ENCODE results near the gene MAP4K3. TPM values are rescaled to one million over a fixed set of nuclear protein-coding genes. Genes with fewer than 3 reads are reported as not detected.

The MAP4K3 gene
- total RNA-seq, 2 experiments from 2014 or later = 6.4 to 6.7 TPM

DNA sequence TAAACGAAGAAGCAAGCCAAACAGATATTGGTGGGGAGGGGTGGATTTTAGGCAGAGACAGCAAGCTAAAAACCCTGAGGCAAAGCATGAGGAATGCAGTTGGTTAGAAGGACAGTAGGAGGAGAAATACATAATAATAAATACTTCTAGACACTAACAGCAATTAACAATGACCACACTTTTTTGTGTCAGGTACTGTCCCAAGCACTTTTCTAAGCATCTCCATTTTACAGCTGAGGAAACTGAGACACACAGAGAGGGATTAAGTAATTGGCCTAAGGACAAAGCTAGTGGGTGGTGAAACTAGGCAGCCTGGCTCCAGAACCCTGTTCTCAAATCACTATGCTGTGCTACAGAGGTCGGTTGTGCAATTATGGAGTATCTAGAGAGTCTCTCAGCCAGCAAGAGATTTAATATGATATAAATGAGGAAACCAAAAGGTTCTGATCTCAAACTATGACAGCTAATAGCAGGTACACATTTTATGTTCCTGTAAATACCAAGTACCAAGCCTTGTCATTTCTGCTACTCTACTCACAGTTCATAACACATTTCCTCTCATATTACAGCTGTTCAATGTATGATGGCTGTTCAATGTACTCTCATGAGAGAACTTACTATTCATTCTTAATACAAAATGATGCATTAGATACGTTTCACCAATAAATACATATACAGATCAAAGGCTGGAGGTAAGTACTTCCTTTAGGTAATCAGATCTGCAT lies 5.3 kb downstream of the MAP4K3 start:
- peaks cover 59% of the 10 kb centered on the region for H3K4me1 Mint-ChIP-seq
- no peak overlapping the region for H3K4me3 Mint-ChIP-seq
- H3K36me3 Mint-ChIP-seq = peaks cover 12% of the 10 kb centered on the region
- H3K27ac Mint-ChIP-seq = no peak overlapping the region
- DNase-seq = no peak
- no peaks in the 10 kb centered on the region for H3K9me3 Mint-ChIP-seq
- H3K27me3 Mint-ChIP-seq = no peaks in the 10 kb centered on the region

DNA sequence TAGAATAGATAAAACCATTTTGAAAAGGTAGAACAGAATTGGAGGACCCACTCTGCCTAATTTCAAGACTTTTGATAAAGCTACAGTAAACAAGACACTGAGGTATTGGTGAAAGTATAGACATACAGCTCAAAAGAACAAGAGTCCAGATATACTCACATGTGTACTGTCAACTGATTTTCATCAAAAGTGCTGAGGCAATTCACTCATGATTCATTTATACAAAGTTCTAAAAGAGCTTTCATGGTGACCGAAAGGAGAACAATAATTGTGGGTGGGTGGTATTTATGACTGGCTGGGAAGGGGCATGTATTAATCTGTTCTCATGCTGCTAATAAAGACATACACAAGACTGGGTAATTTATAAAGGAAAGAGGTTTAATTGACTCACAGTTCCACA lies 7.3 kb downstream of the MAP4K3 start:
- H3K27me3 Mint-ChIP-seq = no peaks in the 10 kb centered on the region
- no peak for DNase-seq
- no peak overlapping the region for H3K4me3 Mint-ChIP-seq
- peaks cover 8% of the 10 kb centered on the region for H3K36me3 Mint-ChIP-seq
- H3K9me3 Mint-ChIP-seq = no peaks in the 10 kb centered on the region
- no peak overlapping the region for H3K27ac Mint-ChIP-seq
- H3K4me1 Mint-ChIP-seq = peaks cover 60% of the 10 kb centered on the region

DNA sequence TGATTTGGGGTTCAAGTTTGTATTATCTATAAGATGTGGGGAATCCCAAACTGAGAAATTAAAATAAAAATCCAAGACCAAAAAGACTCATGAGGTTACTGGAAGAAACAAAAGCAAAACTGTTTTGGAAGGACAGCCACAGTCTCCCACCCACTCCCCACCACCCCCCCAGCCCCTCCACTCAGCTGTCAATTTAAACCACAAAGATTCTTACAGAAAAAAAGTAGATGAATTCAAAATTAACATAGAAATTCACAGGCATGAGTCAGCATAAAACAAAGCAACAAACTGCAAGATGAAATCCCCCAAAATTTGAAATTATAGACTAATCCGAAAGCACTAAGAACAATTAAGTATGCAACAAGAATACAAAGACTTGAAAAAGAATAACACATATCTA lies 12.1 kb downstream of the MAP4K3 start:
- Mint-ChIP-seq H3K27me3 (no peaks in the 10 kb centered on the region), H3K9me3 (no peaks in the 10 kb centered on the region), H3K4me1 (peaks cover 48% of the 10 kb centered on the region), H3K36me3 (peaks cover 7% of the 10 kb centered on the region), H3K4me3 (no peak overlapping the region), H3K27ac (no peak overlapping the region)
- DNase-seq = no peak

DNA sequence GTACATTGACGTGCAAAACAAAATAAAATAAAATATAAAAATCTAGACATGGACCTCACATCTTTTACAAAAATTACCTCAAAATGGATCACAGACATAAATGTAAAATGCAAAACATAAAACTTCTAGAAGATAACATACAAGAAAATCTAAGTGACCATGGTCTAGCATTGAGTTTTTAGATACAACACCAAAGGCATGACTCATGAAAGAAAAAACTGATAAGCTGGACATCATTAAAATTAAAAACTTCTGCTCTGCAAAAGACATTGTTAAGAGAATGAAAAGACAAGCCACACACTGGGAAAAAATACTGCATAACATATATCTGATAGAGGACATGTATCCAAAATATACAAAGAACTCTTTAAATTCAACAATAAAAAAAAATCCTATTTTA lies 14.4 kb downstream of the MAP4K3 start:
- DNase-seq = no peak
- H3K36me3 Mint-ChIP-seq = peaks cover 2% of the 10 kb centered on the region
- no peaks in the 10 kb centered on the region for H3K27me3 Mint-ChIP-seq
- H3K9me3 Mint-ChIP-seq = no peaks in the 10 kb centered on the region
- no peak overlapping the region for H3K4me3 Mint-ChIP-seq
- peaks cover 53% of the 10 kb centered on the region for H3K4me1 Mint-ChIP-seq
- H3K27ac Mint-ChIP-seq = no peak overlapping the region

DNA sequence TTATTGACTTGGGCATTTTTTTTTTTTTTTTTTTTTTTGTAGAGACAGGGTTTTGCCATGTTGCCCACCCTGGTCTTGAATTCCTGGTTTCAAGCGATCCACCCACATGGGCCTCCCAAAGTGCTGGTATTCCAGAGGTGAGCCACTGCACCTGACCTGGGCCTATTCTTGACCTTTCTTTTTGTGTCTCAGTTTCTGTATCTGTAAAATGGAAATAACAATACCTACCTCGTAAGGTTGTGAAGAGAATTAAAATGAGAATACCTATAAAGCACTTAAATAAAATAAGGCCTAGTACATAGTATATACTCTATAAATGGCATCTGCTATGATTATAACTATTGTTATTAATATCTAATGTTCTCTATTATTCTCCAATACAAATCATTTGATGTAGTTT lies 15.7 kb downstream of the MAP4K3 start:
- Mint-ChIP-seq H3K27ac (no peak overlapping the region), H3K9me3 (no peaks in the 10 kb centered on the region), H3K27me3 (no peaks in the 10 kb centered on the region), H3K4me1 (peaks cover 45% of the 10 kb centered on the region), H3K36me3 (peaks cover 2% of the 10 kb centered on the region), H3K4me3 (no peak overlapping the region)
- no peak for DNase-seq

DNA sequence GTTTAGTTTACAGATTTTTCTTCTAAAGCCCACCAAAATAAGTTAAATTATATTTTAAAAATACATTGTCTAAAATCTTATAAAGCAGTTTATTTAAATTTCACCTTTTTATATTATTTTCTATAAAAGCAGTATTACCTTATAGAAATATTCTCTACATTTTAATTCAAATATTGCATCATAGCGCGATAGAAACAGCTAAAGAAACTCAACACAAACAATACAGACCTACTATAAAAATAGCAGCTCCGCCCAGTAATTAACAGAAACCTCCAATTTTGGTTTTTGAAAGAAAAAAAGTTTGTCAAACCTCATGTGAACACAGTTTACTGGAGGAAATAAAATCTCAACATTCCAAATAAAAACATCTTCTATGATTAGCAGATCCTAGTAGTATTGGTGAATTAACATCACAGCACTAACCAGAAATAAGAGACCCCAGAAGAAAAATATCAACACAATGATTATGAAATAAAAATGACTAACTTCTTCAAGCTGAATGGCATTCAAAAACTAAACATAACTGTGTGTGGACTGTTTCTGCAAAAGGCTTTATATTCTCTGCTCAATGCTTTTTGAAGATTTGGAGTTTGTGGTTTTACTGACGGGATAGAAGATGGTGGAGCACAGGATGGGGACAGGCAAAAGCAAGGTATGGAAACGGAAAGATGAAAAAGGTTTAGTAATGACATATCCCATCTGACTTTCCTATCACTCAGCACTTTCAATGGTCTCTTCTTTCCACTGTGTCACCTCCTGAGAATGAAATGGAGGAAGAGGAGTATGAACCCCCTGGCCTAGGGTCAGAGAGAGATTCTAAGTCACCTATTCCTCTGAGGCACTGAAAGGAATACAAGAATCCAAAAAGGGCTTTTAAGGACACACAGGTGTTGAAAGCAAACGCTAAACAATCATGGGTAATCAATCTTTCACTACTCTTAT lies 17.5 kb downstream of the MAP4K3 start:
- Mint-ChIP-seq H3K9me3 (no peaks in the 10 kb centered on the region), H3K27me3 (no peaks in the 10 kb centered on the region), H3K27ac (no peak overlapping the region), H3K36me3 (peaks cover 2% of the 10 kb centered on the region), H3K4me1 (peaks cover 33% of the 10 kb centered on the region), H3K4me3 (no peak overlapping the region)
- DNase-seq = no peak

DNA sequence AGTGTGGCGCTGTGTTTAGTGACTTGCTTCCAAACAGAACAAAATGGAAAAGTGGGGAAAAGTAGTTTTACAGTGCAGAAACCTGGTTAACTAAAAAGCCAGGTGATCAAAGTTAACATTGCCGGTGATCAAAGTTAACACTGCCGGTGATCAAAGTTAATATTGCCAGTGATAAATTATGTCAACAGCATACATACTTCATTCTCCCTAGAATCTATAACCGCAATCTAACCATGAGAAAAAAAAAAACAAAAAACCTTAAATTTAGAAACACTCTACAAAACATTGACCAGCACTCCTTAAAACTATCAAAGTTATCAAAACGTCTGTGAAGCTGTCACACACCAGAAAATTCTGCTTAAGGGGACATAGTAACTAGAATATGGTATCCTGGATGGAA lies 18.6 kb downstream of the MAP4K3 start:
- Mint-ChIP-seq H3K4me1 (peaks cover 34% of the 10 kb centered on the region), H3K9me3 (no peaks in the 10 kb centered on the region), H3K4me3 (no peak overlapping the region), H3K27me3 (no peaks in the 10 kb centered on the region), H3K36me3 (peaks cover 1% of the 10 kb centered on the region), H3K27ac (no peak overlapping the region)
- no peak for DNase-seq

DNA sequence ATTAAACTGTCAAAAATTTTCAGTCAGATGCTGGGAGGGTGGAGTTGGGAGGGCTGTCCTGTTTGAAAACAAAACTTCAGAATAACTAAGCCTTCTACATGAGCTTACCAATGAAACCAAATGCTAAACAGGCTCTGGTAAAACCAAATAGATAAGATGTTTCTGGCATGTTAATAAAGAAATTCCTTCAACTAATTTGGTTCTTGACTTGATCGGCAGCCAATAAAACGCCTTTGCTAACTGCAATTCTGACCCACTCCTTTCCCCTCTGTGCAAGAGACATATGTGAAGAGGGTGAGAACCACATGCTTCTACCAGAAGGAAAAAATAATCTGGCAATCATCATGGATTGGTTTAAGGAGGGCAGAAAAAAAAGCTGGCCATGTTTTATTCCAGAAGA lies 20.9 kb downstream of the MAP4K3 start:
- H3K36me3 Mint-ChIP-seq = no peaks in the 10 kb centered on the region
- peaks cover 31% of the 10 kb centered on the region for H3K4me1 Mint-ChIP-seq
- no peak overlapping the region for H3K4me3 Mint-ChIP-seq
- no peak for DNase-seq
- H3K9me3 Mint-ChIP-seq = no peaks in the 10 kb centered on the region
- H3K27me3 Mint-ChIP-seq = no peaks in the 10 kb centered on the region
- H3K27ac Mint-ChIP-seq = no peak overlapping the region

DNA sequence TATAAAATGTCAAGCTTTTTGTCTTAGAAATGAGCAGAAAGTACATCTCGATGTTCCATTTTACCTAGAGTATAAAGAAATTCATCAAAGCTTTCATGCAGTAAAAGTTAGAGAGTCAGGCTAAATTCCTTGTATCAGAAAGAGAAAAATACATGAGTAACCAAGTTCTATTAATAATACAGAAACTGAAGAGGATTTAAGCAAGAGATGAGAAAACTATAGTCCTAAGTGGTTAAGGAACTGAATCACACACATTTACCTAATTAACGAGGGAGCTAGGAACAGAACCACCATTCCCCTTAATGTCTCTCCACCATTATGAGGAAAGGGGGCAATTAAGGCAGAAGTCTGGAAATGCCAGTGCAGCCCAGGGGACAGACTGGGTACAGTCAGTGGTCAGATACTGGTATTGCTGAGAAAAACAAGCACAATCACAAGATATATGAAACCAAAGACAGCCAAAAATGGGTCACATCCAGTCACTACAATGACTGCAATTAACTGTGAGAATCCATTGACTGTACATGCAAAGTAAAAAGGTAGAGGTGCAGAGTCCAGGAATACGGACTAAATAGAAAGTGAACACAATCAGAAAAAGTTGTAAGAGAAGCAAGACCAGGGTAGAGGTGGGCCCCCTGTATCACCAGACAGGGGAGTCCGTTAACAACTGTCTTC lies 23.9 kb downstream of the MAP4K3 start:
- Mint-ChIP-seq H3K27me3 (no peaks in the 10 kb centered on the region), H3K27ac (no peak overlapping the region), H3K9me3 (no peaks in the 10 kb centered on the region), H3K4me1 (peaks cover 37% of the 10 kb centered on the region), H3K4me3 (no peak overlapping the region), H3K36me3 (peaks cover 1% of the 10 kb centered on the region)
- no peak for DNase-seq

DNA sequence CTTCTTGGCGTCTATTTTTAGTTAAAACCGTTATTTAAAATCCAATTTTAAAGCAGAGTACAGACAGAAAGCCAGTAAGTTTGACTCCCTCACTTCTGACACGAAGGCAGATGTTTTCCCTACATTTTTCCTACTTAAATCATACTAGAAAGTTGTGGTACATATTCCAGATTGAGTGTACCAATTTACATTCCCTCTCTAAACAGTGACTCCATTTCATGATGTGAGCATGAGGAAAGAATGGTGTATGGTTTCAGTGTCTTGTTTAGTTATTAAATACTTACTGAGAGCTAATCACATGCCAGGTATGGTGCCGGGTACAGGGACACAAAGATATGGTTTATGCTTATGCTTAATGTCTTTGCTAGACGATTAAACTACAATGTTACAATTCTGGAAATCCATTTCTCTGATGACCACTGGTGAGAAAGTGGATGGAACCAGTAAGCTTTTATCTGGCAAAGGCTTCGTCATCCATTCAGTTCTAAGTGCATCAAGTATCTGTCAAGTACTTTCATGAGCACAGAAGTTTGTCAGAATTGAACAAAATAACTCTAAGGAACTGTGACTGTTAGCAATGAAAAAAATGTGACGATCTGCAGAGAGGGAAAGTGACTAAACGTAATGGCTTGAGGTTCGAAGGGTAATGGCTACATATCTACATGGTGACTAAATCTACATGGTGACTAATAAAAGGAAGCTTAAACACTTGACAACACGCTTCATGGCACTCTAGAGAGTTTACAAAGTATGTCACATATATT lies 25.7 kb downstream of the MAP4K3 start:
- no peak overlapping the region for H3K27ac Mint-ChIP-seq
- H3K4me1 Mint-ChIP-seq = peaks cover 46% of the 10 kb centered on the region
- H3K4me3 Mint-ChIP-seq = no peak overlapping the region
- H3K36me3 Mint-ChIP-seq = peaks cover 1% of the 10 kb centered on the region
- H3K27me3 Mint-ChIP-seq = no peaks in the 10 kb centered on the region
- H3K9me3 Mint-ChIP-seq = no peaks in the 10 kb centered on the region
- DNase-seq = no peak

DNA sequence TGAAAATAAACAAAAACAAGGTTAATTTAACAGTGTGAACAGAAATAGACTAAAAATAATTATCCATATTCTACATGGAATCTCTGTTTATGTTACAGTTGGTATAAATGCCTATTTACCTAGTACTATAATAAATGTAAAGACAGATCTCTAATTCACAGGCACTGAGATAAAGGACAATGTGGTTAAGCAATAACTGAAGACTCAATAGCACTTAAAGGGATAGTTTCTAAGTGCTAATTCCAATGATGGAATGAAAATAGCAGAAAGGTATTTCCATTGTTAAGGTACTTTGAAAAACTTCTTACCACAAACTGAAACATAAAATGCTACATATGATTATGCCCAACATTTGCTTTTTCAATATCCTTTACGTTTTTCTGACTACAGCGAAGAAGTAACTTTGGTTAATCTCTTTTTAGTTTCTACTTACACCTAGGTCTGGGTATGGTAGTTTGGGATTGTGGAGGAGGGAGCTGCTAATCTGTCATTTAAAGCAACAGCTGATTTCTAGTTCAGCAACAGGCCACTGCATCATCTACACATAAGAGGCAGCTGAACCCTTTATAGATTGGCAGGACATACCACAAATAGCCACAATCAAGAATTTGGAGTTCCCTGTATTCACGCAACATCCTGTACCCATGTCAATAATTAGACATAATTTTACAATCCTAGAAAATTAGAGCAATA lies 27.2 kb downstream of the MAP4K3 start:
- Mint-ChIP-seq H3K27me3 (no peaks in the 10 kb centered on the region), H3K27ac (no peak overlapping the region), H3K36me3 (peaks cover 1% of the 10 kb centered on the region), H3K4me1 (peaks cover 51% of the 10 kb centered on the region), H3K4me3 (no peak overlapping the region), H3K9me3 (no peaks in the 10 kb centered on the region)
- no peak for DNase-seq

DNA sequence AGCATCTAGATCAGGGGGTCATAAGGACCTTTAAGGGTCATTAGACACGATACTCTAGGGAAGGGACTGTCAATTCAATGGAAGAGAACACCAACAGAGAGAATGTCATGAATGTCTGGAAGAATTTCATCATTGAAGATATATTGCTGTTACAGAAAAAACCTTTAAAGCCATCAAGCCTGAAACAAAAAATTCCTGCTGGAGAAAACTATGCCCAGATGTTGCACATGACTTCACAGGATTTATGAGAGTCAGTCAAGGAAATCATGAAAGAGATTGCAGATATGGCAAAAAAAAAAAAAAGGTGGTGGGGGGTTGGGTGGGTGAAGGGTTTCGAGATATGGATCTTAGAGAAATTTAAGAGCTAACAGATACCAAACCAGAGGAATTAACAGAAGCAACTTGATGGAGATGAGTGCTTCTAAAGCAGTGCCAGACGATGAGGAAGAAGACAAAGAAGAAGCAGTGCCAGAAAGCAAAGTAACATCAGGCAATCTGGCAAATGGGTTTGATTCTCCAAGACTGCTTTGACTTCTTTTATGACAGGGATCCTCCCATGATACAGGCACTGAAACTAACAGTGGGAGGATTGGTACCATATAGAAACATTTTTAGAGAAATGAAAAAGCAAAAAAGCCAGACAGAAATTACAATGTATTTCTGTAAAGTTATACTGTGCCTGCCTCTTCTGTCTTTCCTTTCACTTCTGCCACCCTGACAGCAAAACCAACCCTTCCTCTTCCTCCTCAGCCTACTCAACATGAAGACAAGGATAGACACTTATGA lies 28.5 kb downstream of the MAP4K3 start:
- no peaks in the 10 kb centered on the region for H3K9me3 Mint-ChIP-seq
- H3K27ac Mint-ChIP-seq = no peak overlapping the region
- H3K27me3 Mint-ChIP-seq = no peaks in the 10 kb centered on the region
- DNase-seq = no peak
- peaks cover 4% of the 10 kb centered on the region for H3K36me3 Mint-ChIP-seq
- H3K4me3 Mint-ChIP-seq = no peak overlapping the region
- H3K4me1 Mint-ChIP-seq = peaks cover 51% of the 10 kb centered on the region

DNA sequence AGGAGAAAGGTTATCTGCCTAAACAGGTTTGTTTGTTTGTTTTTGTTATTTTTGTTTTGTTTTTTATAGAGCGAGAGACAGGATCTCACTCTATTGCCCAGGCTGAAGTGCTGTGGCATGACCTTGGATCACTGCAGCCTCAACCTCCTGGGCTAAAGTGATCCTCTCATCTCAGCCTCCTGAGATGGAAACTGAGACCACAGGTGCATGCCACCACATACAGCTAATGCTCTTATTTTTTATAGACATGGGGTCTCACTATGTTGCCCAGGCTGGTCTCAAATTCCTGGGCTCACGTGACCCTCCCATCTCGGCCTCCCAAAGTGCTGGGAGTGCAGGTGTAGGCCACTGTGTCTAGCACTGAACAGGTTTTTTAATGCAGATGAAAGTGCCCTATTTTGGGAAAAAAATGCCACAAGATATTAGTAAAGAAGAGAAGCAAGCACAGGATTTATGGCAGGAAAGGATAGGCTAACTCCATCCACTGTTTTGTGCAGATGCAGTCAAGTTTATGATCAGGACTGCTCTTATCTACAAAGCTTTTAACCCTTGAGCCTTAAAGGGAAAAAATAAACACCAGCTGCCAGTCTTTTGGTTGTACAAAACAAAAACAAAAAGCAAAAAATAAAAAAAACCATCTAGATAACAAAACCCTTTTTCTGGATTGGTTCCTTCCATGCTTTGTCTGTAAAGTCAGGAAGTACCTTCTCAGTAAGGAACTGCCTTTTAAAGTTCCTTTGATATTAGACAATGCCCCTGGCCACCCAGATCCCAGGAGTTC lies 29.4 kb downstream of the MAP4K3 start:
- no peaks in the 10 kb centered on the region for H3K9me3 Mint-ChIP-seq
- H3K4me1 Mint-ChIP-seq = peaks cover 51% of the 10 kb centered on the region
- H3K27ac Mint-ChIP-seq = no peak overlapping the region
- no peaks in the 10 kb centered on the region for H3K27me3 Mint-ChIP-seq
- DNase-seq = no peak
- H3K4me3 Mint-ChIP-seq = no peak overlapping the region
- H3K36me3 Mint-ChIP-seq = peaks cover 4% of the 10 kb centered on the region
